Hepatocyte (in vitro differentiated cells): Measurements from ENCODE around the gene PLCB4. TPM values are rescaled to one million over a fixed set of nuclear protein-coding genes. Genes with fewer than 3 reads are reported as not detected.

Experiments used
- DNase-seq: peaks from one replicate; pipeline ENCODE4 v3.0.0-alpha.2; 2016; ENCODE audit warnings: low spot score
- H2AFZ ChIP-seq: fragments of 200-600 bp; sonication (generic); 2 replicates; pipeline ENCODE4 v1.6.0; 2016; ENCODE audit warnings: antibody characterized with exemption, mild to moderate bottlenecking
- H3K27ac ChIP-seq: fragments of 200-600 bp; sonication (generic); 2 replicates; pipeline ENCODE4 v1.5.1; 2016; ENCODE audit warnings: mild to moderate bottlenecking
- H3K27me3 ChIP-seq: fragments of 200-600 bp; sonication (generic); 2 replicates; pipeline ENCODE4 v1.6.1; 2016
- H3K36me3 ChIP-seq: fragments of 200-600 bp; sonication (generic); replicated peaks from 2 replicates; pipeline ENCODE4 v1.5.1; 2016; ENCODE audit warnings: low read depth; ENCODE audit not compliant: insufficient read depth
- H3K4me1 ChIP-seq: fragments of 200-600 bp; sonication (generic); 2 replicates; pipeline ENCODE4 v1.5.1; 2016; ENCODE audit warnings: mild to moderate bottlenecking, moderate library complexity; ENCODE audit not compliant: insufficient read depth
- H3K4me2 ChIP-seq: fragments of 200-600 bp; sonication (generic); 2 replicates; pipeline ENCODE4 v1.6.0; 2016
- H3K4me3 ChIP-seq: fragments of 200-600 bp; sonication (generic); 2 replicates; pipeline ENCODE4 v1.5.1; 2016; ENCODE audit warnings: mild to moderate bottlenecking
- H3K79me2 ChIP-seq: fragments of 200-600 bp; sonication (generic); 2 replicates; pipeline ENCODE4 v1.6.0; 2017; ENCODE audit warnings: mild to moderate bottlenecking
- H3K9me2 ChIP-seq: fragments of 200-600 bp; sonication (generic); replicated peaks from 2 replicates; pipeline ENCODE4 v1.6.0; 2017; ENCODE audit warnings: mild to moderate bottlenecking; ENCODE audit not compliant: insufficient read depth
- H3K9me3 ChIP-seq: fragments of 200-600 bp; sonication (generic); 2 replicates; pipeline ENCODE4 v1.5.1; 2016; ENCODE audit warnings: low read depth, mild to moderate bottlenecking
- H4K20me1 ChIP-seq: fragments of 200-600 bp; sonication (generic); 2 replicates; pipeline ENCODE4 v1.6.0; 2016; ENCODE audit warnings: mild to moderate bottlenecking; ENCODE audit not compliant: insufficient read depth, poor library complexity, severe bottlenecking
- EZH2 ChIP-seq: fragments of 200-600 bp; sonication (generic); IDR thresholded peaks from 2 replicates; pipeline ENCODE4 v1.6.1; 2016; ENCODE audit warnings: antibody characterized with exemption, mild to moderate bottlenecking, borderline replicate concordance
- EZH2phosphoT487 ChIP-seq: fragments of 200-600 bp; sonication (generic); IDR thresholded peaks from one replicate; pipeline ENCODE4 v1.6.1; 2018; ENCODE audit warnings: antibody characterized with exemption, mild to moderate bottlenecking, low read depth, moderate library complexity; ENCODE audit not compliant: unreplicated experiment, severe bottlenecking
- WGBS: methylation state at CpG from one replicate; pipeline ENCODE4 v1.1.6; 2016; ENCODE audit warnings: low lambda C conversion rate; ENCODE audit errors: missing lambda C conversion rate; 5-methylcytosine and 5-hydroxymethylcytosine counted together
- polyA plus RNA-seq: library from polyadenylated mRNA; unstranded; fragments of >200 nt; fragmentation: Nextera tagmentation; extraction: Ambion mirVana; gene quantifications from 2 replicates; pipeline ENCODE4 v1.2.1, GENCODE V29; 2016
- total RNA-seq: library from RNA; depleted of rRNA; stranded (reverse); fragments of >200 nt; gene quantifications from 2 replicates; pipeline ENCODE4 v1.2.3, GENCODE V29; 2014
- TF ChIP-seq, protein P1 (sequence below): fragments of 200-600 bp; sonication (generic); IDR thresholded peaks from 2 replicates; pipeline ENCODE4 v1.5.1; 2016; ENCODE audit warnings: antibody characterized with exemption, mild to moderate bottlenecking; ENCODE audit not compliant: poor library complexity

The PLCB4 gene
- total and polyA plus RNA-seq, 2 experiments from 2014 or later = 6.4 to 15.0 TPM

DNA sequence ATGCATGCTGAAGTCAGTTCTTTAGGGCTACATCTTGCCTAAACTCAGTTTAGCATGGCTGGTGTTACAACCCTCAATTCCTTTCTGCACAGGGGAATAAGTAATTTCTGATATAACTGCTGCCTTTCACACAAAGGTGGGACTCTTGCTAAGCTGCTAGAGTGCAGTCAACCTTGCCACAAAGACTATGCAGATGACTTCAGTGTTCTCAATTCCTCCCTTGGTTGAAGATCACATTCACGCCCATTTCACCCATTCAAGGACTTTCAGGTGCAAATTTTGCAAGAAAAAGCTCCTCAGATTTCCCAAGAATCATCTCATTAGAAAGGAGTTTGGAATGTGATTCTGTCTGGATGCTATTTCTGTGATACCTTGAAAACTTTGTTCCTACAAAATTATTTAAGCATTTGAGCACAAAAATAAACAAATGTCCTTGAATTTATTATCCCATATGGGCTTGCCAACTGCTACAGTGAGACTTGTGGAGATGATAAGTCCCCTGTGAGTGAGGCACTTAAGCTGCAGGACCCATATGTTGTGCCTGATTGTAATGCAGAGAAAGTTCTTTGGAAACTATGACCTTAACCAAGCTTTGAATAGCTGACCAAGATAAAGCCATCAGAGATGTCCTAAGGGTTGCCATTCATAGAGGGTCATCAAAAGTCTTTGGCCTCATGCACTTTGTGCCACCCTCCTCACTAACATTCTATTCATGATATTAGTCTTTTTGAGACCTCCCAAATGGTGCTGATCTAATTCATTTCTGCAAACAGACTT, 111.8 kb downstream of the PLCB4 start:
- Histone ChIP-seq H3K79me2 (no peaks in the 10 kb centered on the region), H3K4me1 (no peaks in the 10 kb centered on the region), H3K9me3 (no peaks in the 10 kb centered on the region), H2AFZ (no peak overlapping the region), H4K20me1 (no peaks in the 10 kb centered on the region), H3K36me3 (no peaks in the 10 kb centered on the region), H3K27ac (no peak overlapping the region), H3K4me3 (no peak overlapping the region), H3K4me2 (no peak overlapping the region), H3K9me2 (no peaks in the 10 kb centered on the region), H3K27me3 (no peaks in the 10 kb centered on the region)
- 93% methylated on average over 1 of the region's 1 CpG for WGBS
- DNase-seq = no peak
- no peak for TF ChIP-seq EZH2

DNA sequence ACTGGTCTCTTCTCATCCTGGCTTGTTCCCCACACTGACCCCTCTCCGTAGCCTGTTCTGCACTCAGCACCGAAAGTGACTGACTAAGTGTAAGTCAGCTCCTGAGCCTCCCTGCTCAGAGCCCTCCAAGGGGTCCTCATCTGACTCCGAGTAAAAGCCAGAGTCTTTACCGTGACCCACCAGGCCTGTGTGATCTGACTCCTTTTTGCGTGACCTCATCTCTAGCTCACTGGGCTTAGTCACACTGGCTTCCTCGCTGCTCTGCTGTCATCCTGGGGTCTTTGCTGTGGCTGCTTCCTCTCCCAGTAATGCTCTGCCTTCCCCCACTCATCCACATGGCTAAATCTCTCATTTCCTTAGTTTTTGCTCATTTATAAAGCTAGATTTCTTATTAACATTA, 116.6 kb downstream of the PLCB4 start:
- no peak for TF ChIP-seq EZH2
- TF ChIP-seq EZH2phosphoT487 = no peak
- Histone ChIP-seq H3K4me1 (no peaks in the 10 kb centered on the region), H3K27ac (no peak overlapping the region), H3K4me3 (no peak overlapping the region), H3K36me3 (no peaks in the 10 kb centered on the region), H3K27me3 (no peaks in the 10 kb centered on the region), H2AFZ (no peak overlapping the region), H4K20me1 (no peaks in the 10 kb centered on the region), H3K9me3 (no peaks in the 10 kb centered on the region), H3K9me2 (no peaks in the 10 kb centered on the region), H3K79me2 (no peaks in the 10 kb centered on the region), H3K4me2 (no peak overlapping the region)
- DNase-seq = no peak
- 85% methylated on average over 6 of the region's 6 CpGs for WGBS

DNA sequence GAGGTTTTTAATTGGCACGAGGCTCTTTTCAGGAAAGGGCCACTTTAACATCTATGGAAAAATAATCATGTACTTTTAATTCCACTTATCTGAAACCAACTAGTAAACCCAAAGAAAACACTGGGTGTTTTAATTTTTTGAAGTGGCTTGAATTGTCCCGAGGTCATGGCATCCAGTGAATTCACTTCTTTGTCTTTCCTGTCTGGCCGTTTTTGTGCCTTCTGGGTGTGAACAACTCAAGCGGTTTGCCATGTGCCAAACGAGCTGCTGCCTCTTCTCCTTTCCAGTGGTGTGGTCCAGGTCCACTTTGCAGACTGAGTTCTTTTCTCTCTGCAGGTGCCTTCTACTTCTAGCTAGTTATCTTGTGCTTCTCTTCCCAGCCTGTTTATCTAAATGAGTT, 117.5 kb downstream of the PLCB4 start:
- 79% methylated on average over 5 of the region's 5 CpGs for WGBS
- DNase-seq = no peak
- no peaks in the 10 kb centered on the region for H3K79me2 ChIP-seq

DNA sequence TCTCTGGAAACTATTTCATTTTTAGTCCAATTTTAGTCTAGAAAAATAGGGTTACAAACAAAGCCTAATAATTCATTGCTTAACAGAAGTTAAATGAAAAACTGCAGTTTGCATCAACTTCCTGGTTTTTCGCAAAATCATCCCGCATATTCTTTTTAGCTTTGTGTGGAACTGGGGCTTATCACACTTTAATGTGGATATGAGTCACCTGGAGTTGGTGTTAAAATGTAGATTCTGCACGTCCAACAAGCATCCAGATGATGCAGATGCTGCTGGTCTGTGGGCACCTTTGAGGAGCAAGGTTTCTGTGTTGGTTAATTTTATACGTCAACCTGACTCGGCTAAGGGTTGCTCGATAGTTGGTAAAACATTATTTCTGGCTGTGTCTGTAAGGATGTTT, 126.1 kb downstream of the PLCB4 start:
- no peak overlapping the region for H2AFZ ChIP-seq
- no peaks in the 10 kb centered on the region for H3K27me3 ChIP-seq
- H3K27ac ChIP-seq = no peak overlapping the region
- TF ChIP-seq EZH2 = no peak
- TF ChIP-seq, protein P1, sequence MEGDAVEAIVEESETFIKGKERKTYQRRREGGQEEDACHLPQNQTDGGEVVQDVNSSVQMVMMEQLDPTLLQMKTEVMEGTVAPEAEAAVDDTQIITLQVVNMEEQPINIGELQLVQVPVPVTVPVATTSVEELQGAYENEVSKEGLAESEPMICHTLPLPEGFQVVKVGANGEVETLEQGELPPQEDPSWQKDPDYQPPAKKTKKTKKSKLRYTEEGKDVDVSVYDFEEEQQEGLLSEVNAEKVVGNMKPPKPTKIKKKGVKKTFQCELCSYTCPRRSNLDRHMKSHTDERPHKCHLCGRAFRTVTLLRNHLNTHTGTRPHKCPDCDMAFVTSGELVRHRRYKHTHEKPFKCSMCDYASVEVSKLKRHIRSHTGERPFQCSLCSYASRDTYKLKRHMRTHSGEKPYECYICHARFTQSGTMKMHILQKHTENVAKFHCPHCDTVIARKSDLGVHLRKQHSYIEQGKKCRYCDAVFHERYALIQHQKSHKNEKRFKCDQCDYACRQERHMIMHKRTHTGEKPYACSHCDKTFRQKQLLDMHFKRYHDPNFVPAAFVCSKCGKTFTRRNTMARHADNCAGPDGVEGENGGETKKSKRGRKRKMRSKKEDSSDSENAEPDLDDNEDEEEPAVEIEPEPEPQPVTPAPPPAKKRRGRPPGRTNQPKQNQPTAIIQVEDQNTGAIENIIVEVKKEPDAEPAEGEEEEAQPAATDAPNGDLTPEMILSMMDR = no peak
- TF ChIP-seq EZH2phosphoT487 = no peak
- DNase-seq = no peak
- H3K9me3 ChIP-seq = no peaks in the 10 kb centered on the region
- H3K79me2 ChIP-seq = no peaks in the 10 kb centered on the region
- H3K4me2 ChIP-seq = no peak overlapping the region
- no peaks in the 10 kb centered on the region for H3K9me2 ChIP-seq
- H4K20me1 ChIP-seq = no peaks in the 10 kb centered on the region
- no peaks in the 10 kb centered on the region for H3K36me3 ChIP-seq
- H3K4me1 ChIP-seq = no peaks in the 10 kb centered on the region
- 88% methylated on average over 6 of the region's 6 CpGs for WGBS
- no peak overlapping the region for H3K4me3 ChIP-seq

More for the DNA sequence above, 117.5 kb downstream of the PLCB4 start:
- Histone ChIP-seq H3K4me3 (no peak overlapping the region), H3K4me2 (no peak overlapping the region), H3K27ac (no peak overlapping the region), H3K27me3 (no peaks in the 10 kb centered on the region), H2AFZ (no peak overlapping the region), H3K9me2 (no peaks in the 10 kb centered on the region), H3K36me3 (no peaks in the 10 kb centered on the region), H3K4me1 (no peaks in the 10 kb centered on the region), H4K20me1 (no peaks in the 10 kb centered on the region), H3K9me3 (no peaks in the 10 kb centered on the region)
- no peak for TF ChIP-seq EZH2phosphoT487
- TF ChIP-seq EZH2 = no peak
- TF ChIP-seq, protein P1 = no peak
